ENCODE data around the gene PARD3B.

PARD3B gene

GRCh38 chr2:205609113-205609512 lies 1063.8 kb downstream of the PARD3B start:
- H3K27me3 ChIP-seq: peaks cover 63% of the 10 kb centered on the region
- H3K4me1 ChIP-seq (ENCODE audit: control insufficient read depth in 1 of 2, insufficient read depth in 1 of 2, low read depth in 1 of 2, low read length in 1 of 2): no peaks in the 10 kb centered on the region
- no peak for TF ChIP-seq CTCF (IDR thresholded peaks at IDR 0.05)
- no peaks in the 10 kb centered on the region for H3K36me3 ChIP-seq
- no peaks in the 10 kb centered on the region for H3K9me3 ChIP-seq
- no peak overlapping the region for H3K4me3 ChIP-seq (ENCODE audit: low read depth in 1 of 2, low read length in 1 of 2)
- H3K27ac ChIP-seq: no peak overlapping the region

GRCh38 chr2:205610437-205610836 lies 1065.2 kb downstream of the PARD3B start:
- Histone ChIP-seq H3K4me3 (ENCODE audit: low read depth in 1 of 2, low read length in 1 of 2) (no peak overlapping the region), H3K9me3 (no peaks in the 10 kb centered on the region), H3K27ac (no peak overlapping the region), H3K27me3 (peaks cover 65% of the 10 kb centered on the region), H3K36me3 (no peaks in the 10 kb centered on the region), H3K4me1 (ENCODE audit: control insufficient read depth in 1 of 2, insufficient read depth in 1 of 2, low read depth in 1 of 2, low read length in 1 of 2) (no peaks in the 10 kb centered on the region)
- TF ChIP-seq CTCF (IDR thresholded peaks at IDR 0.05): no peak

GRCh38 chr2:205612636-205613035 lies 1067.4 kb downstream of the PARD3B start:
- no peak for TF ChIP-seq CTCF (IDR thresholded peaks at IDR 0.05)
- no peaks in the 10 kb centered on the region for H3K9me3 ChIP-seq
- no peaks in the 10 kb centered on the region for H3K4me1 ChIP-seq (ENCODE audit: control insufficient read depth in 1 of 2, insufficient read depth in 1 of 2, low read depth in 1 of 2, low read length in 1 of 2)
- peaks cover 65% of the 10 kb centered on the region for H3K27me3 ChIP-seq
- no peaks in the 10 kb centered on the region for H3K36me3 ChIP-seq
- no peak overlapping the region for H3K27ac ChIP-seq
- H3K4me3 ChIP-seq (ENCODE audit: low read depth in 1 of 2, low read length in 1 of 2): no peak overlapping the region

GRCh38 chr2:205613970-205614559 lies 1068.8 kb downstream of the PARD3B start:
- no peak overlapping the region for H3K4me3 ChIP-seq (ENCODE audit: low read depth in 1 of 2, low read length in 1 of 2)
- H3K4me1 ChIP-seq (ENCODE audit: control insufficient read depth in 1 of 2, insufficient read depth in 1 of 2, low read depth in 1 of 2, low read length in 1 of 2): no peaks in the 10 kb centered on the region
- H3K27ac ChIP-seq: no peak overlapping the region
- no peaks in the 10 kb centered on the region for H3K9me3 ChIP-seq
- no peaks in the 10 kb centered on the region for H3K36me3 ChIP-seq
- H3K27me3 ChIP-seq: peaks cover 51% of the 10 kb centered on the region
- no peak for TF ChIP-seq CTCF (IDR thresholded peaks at IDR 0.05)

GRCh38 chr2:205614965-205615364 lies 1069.7 kb downstream of the PARD3B start:
- Histone ChIP-seq H3K27me3 (peaks cover 42% of the 10 kb centered on the region), H3K4me1 (ENCODE audit: control insufficient read depth in 1 of 2, insufficient read depth in 1 of 2, low read depth in 1 of 2, low read length in 1 of 2) (no peaks in the 10 kb centered on the region), H3K36me3 (no peaks in the 10 kb centered on the region), H3K27ac (no peak overlapping the region), H3K4me3 (ENCODE audit: low read depth in 1 of 2, low read length in 1 of 2) (no peak overlapping the region), H3K9me3 (no peaks in the 10 kb centered on the region)
- no peak for TF ChIP-seq CTCF (IDR thresholded peaks at IDR 0.05)

- H3K4me3 ChIP-seq (ENCODE audit: low read depth in 1 of 2, low read length in 1 of 2): no peak overlapping the region
- no peak overlapping the region for H3K27ac ChIP-seq
- no peaks in the 10 kb centered on the region for H3K4me1 ChIP-seq (ENCODE audit: control insufficient read depth in 1 of 2, insufficient read depth in 1 of 2, low read depth in 1 of 2, low read length in 1 of 2)
- H3K9me3 ChIP-seq: no peaks in the 10 kb centered on the region
- H3K27me3 ChIP-seq: peaks cover 13% of the 10 kb centered on the region
- H3K36me3 ChIP-seq: no peaks in the 10 kb centered on the region
- TF ChIP-seq CTCF (IDR thresholded peaks at IDR 0.05): no peak
Observed at GRCh38 chr2:205617905-205618304, 1072.6 kb downstream of the PARD3B start.
